Camera-type eye (tissue), 1 donor: ENCODE measurements around the gene SLC2A5. TPM values are rescaled to one million over a fixed set of nuclear protein-coding genes. Genes with fewer than 3 reads are reported as not detected.

ENCODE experiments used
- total RNA-seq: library from RNA; depleted of rRNA; stranded (reverse); fragments of >200 nt; gene quantifications from one replicate; pipeline ENCODE4 v1.2.3, GENCODE V29; 2014

SLC2A5 gene, protein sequence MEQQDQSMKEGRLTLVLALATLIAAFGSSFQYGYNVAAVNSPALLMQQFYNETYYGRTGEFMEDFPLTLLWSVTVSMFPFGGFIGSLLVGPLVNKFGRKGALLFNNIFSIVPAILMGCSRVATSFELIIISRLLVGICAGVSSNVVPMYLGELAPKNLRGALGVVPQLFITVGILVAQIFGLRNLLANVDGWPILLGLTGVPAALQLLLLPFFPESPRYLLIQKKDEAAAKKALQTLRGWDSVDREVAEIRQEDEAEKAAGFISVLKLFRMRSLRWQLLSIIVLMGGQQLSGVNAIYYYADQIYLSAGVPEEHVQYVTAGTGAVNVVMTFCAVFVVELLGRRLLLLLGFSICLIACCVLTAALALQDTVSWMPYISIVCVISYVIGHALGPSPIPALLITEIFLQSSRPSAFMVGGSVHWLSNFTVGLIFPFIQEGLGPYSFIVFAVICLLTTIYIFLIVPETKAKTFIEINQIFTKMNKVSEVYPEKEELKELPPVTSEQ
- 3.4 TPM for total RNA-seq

DNA sequence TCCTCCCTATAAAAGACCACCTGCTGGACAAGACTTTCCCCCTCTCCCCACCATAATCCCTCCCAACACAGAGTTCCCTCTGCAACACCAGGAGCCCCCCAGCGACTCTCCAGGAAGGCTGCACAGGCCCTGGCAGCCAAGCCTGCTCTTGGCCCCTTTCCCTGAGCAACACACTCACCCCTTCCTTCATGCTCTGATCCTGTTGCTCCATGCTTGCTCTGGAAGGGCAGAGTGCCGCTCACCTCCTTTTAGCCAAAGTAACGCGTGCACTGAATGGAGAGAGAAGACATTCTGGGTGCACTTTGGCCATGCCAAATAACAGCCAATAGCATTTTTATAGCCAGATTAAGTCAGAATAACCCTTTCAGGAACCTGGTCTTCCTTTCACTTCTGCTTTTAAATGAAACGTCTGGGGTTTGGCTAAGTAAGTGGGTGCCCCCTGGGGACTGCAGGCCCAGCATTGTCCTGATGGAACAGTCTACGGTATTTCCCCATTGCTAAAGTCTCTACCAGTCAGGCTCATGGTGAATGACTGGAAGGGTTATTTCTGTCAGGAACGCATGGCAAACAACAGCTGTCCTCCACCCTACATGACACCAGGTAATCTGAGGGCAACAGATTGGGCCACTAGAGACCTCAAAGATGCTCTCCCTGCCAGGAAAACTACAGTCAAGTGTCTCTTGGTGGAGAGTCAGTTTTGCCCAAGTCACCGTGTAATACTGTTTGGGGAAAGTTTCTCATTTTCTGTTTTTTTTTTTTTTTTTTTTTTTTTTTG lies at the start of gene SLC2A5:
Gene SLC2A5, minus strand, starts transcription at position 310 of the 775 bp plus-strand sequence. Its CDS starts 99 bp downstream, at position 211.

Other genes starting within 250 kb of the SLC2A5 start
- gene ENO1, start 190.9 kb downstream of the SLC2A5 start, total RNA-seq = 713 TPM
- not detected for gene CA6, start 123.8 kb downstream of the SLC2A5 start, total RNA-seq
- gene SLC2A7, start 43.2 kb downstream of the SLC2A5 start, total RNA-seq = not detected
- gene GPR157, start 59.5 kb upstream of the SLC2A5 start, total RNA-seq = 2.5 TPM
- gene H6PD, start 165.1 kb upstream of the SLC2A5 start, total RNA-seq = 34.1 TPM
- 13.0 TPM for gene SPSB1, start 223.3 kb upstream of the SLC2A5 start, total RNA-seq